NCI-H2107 treated with DMSO at 0.1 percent for 48 hours (cell line): ENCODE data around the gene DARS2.
"Not testable (repeated sequence)": the region's sequence is repeated elsewhere in the genome, so short reads cannot be mapped to it uniquely, and the experiment has no call there.

Source experiments
- DNase-seq: peaks from one replicate; lab custom pipeline; 2025; ENCODE audit not compliant: unreplicated experiment; lab: John Stamatoyannopoulos, UW

The DARS2 gene

DNA sequence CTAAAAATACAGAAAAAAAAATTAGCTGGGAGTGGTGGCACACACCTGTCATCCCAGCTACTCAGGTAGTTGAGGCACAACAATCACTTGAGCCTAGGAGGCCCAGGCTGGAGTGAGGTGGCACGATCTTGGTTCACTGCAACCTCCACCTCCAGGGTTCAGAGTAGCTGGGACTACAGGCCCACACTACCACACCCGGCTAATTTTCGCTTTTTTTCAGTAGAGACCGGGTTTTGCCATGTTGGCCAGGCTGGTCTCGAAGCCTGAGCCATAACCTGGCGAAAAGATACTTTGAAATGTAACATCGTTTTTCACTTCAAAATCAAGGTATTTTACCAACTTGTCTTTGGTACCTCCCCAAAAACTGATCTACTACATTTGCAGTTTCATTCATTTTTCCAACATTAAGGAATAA is 37.3 kb downstream of the DARS2 start:
- no peak for DNase-seq

DNA sequence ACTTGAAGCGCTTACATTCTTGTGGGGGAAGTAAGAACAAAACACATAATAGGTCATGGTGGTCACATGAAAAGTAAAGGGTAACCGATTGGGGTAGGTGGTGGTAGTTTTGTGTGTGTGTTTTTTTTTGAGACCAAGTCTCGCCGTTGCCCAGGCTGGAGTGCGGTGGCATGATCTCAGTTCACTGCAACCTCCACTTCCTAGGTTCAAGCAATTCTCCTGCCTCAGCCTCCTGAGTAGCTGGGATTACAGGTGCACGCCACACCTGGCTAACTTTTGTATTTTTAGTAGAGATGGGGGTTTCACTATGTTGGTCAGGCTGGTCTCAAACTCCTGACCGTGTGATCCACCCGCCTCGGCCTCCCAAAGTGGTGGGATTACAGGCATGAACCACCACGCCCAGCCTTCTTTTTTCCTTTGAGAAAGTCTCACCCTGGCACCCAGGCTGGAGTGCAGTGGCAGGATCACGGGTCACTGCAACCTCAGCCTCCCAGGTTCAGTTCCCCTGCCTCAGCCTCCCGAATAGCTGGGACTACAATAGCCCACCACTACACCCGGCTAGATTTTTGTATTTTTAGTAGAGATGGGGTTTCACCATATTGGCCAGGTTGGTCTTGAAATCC is 37.8 kb downstream of the DARS2 start:
- not testable (repeated sequence) for DNase-seq

DNA sequence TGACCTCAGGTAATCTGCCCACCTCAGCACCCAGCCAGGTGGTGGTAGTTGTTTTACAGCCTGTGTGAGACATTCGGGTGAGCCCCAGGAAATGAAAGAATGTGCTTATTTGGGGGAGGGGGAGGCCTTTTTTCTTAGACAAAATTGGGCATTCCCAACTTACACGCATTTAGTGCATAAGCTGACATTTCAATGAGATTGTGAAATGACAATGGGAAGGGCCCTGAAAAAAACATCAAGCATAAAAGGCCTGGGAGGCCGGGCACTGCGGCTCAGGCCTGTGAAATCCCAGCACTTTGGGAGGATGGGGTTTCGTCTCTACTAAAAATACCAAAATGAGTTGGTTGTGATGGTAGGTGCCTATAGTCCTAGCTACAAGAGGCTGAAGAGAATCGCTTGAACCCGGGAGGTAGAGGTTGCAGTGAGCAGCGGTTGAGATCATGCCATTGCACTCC is 38.3 kb downstream of the DARS2 start:
- no peak for DNase-seq

DNA sequence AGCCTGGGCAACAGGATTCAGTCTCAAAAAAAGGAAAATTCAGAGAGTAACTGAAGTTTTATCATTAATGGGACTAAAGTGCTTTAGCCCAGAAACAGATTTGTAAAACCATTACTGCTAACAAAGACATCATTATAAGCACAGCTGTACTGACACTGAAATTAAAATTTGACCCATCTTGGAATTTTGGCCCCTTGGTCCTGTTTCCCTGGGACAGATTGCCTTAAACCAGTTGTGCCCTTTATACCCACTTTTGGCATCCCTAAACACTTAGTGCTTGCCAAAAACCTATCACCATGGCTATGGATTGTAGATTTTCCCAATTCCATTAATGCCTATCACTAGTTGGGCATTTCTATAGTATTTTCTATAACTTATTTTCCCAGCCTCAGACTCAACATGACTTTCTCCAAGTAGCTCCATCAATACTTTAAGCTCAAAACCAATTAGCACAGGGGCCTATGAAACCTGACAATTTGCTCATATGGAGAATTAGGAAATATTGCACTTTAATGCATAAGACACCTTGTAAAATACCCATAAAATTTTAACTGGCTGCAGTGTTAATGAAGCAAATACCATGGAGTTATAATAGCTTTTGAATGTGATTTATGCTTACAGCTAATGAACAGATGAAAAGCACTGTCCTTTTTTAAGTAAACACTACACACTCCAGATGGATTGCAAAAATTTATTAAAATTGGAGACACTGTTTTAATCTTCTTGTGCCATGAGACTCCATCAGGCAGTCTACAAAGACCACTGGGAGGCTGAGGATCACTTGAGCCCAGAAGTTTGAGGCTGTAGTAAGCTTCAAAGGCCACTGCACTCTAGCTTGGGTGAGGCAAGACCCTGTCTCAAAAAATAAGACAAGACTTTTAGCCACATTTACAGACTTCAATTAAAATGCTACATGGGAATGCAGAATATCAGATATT is 39.0 kb downstream of the DARS2 start:
- DNase-seq: no peak

DNA sequence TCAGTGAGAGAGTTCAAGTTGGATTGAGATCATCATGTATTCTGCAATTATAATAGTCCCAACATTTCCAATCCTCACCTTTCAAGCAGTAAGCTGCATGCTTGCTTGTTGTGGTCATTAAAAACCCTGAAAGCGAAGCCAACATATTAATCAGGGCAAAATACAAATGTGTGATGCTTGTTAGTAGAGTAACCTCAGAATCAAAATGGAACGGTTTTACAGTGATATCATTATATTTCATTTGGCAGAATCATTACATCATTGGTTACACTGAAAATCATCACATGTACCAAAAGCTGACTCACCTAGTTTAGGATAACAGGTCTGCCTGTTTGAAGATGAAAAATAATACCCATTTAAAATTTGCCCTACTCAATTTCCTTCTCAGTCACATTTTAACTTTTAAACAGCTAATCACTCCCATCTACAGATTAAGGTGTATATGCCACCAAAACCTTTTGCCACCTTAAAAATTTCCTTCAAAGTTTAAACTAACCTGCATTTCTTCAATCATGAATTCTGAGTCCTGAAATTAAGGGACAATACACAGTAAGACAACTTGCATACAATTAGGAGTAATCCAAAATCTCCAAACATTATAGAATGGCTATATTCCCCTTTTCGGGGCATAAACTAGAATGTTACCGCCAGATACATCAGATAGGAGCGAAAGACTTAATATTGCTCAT is 39.9 kb downstream of the DARS2 start:
- no peak for DNase-seq

DNA sequence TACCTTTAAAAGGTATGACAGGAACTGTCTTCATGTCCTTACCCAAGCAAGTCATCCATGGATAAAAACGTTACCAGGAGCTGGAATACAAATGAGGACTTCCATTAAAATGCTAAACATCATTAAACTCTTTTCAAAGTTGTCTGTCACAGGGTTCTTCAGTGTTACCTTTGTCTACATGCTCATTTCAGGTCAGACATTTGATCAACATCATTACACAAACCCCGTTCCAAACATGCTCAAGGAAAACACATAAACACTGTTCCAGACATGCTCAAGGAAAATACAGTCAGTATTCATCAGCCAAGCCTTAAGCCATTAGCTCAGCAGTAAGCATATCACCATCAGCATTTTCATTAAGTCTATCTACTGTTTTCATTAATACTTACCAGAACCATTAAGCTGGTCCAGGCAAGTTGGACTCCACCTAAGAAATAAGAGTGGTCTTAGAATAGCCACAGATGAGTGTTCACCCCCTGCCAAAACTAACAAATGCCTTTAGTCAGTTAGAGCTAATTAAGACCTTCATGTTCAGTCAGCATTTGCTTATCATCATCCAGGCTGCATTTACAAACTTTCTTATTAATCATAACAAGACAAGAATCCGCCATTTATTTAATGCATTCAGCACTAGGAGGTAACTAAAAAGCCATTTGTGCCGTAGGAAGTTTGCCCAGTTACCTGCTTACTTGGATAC is 41.1 kb downstream of the DARS2 start:
- no peak for DNase-seq

DNA sequence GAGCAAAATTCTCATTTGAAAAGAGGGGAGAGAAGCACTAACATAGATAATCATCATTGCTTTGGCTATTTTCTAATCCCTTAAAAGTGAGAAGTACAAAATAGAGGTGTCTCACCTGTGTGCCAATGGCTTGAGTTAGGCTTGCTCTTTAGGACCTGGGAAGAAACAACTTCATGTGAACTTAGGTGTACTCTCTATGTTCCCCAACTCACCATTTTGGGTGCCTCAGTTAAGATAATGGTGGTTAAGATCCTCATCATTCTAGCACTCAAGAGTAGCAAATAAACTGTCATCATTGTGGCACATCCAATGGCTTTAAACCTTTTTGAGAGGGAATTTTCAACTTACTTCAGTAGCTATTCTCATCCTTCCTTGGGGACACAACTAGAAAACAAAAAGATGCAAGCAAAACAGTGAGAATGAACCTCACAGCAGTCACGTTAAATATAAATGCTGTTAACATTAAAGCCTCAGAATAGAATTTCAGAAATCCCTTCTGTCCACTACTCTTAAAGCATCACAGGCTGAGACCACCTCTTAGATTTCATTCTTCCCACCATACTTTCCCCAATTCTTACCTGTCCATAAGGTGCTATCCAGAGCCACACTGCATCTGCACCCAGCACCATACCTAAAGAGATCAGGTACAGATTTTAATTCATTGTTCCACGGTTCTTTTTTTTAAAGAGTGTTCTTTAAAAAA is 42.1 kb downstream of the DARS2 start:
- no peak for DNase-seq

DNA sequence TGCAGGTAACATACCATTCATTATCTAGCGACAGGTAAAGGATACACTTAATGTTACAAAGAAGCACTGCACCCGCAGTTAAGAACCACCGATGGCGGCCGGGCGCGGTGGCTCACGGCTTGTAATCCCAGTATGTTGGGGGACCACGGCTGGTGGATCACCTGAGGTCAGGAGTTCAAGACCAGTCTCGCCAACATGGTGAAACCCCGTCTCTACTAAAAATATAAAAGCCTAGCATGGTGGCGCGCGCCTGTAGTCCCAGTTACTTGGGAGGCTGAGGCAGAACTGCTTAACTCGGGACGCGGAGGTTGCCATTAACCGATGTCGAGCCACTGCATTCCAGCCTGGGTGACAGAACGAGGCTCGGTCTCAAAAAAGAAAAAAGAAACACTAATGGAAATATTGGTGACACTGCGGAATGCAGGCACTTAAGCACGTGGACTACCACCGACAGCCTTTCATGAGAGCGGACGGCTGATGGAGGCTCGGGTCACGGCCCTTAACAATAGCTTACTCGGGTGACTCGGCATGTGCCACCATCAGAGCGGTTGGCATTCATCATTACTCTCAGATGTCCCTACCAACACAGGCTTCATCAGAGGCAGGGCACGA is 42.8 kb downstream of the DARS2 start:
- DNase-seq: no peak

DNA sequence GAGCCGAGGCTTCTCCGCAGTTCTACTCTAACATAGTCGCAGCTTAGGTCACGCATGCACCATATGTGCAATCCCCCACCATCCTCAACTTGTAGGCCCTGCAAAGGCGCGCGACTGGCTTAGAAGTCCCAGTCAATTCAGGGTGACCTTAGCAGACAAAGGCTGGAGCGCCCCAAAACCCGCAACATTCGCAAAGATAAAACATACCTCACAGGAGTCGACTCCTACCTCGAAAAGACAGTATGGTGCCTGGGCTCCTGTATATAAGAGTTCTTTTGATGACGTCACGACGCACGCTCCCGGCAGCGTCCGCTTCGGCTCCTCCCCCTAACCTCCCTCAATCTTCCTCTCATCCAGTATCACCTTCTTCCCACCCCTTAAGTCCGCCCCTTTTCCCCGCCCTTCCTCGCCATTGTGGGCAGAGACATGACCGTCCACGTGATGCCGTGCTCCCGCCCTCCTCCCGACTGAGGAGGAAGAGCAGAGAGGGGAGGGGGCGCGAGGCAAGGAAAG is 43.3 kb downstream of the DARS2 start, which contains the start of gene GAS5:
GAS5 (minus strand) TSS at position 237 of the 513 bp plus-strand sequence.
- DNase-seq: peak; percentile 98

DNA sequence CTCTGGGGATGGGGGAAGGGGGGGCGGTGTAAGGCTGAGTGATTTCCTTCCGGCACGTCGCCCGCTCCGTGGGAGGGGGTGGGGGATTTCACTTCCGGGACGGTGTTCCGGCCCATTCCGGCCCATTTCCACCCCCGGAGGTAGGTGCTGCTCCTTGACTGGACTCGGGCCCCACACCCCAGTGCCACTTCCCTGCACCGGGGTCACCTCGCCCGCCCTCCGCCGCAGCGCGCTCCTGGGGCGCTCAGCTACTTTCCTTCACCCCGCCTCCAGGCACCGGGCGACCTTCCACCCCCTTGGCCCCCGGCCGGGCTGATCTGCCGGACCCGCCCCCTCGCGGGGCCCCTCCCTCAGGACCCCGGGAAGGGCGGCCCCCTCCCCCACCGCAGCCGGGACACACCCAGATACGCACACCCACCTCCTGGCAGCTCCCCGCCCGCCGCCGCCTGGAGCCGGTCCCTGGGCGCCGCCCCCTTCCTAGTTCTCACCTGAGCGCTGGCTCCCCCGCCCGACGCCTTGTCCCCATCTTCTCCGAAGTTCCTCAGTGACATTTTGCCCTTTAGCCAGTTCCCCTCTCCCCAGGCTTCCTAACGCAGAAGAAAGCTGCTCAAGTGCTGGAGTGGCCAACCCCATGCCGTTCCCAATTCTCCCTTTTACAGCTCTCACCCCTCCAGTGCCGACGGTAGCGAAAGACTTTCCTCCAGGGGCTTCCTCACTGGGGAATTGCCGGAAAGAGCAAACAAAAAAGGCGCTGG is 44.0 kb downstream of the DARS2 start, which contains the start of gene ZBTB37:
ZBTB37 (plus strand) TSS at position 115 of the 755 bp plus-strand sequence. CDS start 1,846 bp downstream, outside the sequence.
- peak; percentile 83 for DNase-seq

DNA sequence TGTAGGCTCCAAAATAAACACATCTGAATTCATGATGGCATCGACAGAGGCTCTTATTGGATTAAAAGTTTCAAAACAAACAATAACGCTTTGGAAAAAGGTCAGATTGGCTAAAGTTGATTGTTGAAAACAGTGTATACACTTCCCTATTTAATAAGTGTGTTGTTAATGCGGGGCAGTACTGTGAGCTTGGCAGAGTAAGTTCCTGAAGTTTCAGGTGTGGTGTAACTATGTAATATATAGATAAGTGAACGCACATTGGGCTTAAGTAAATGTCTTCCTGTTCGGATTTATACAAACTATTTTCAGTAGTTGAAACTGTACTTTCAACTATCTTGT is 44.5 kb downstream of the DARS2 start:
- DNase-seq: peak; percentile 72

DNA sequence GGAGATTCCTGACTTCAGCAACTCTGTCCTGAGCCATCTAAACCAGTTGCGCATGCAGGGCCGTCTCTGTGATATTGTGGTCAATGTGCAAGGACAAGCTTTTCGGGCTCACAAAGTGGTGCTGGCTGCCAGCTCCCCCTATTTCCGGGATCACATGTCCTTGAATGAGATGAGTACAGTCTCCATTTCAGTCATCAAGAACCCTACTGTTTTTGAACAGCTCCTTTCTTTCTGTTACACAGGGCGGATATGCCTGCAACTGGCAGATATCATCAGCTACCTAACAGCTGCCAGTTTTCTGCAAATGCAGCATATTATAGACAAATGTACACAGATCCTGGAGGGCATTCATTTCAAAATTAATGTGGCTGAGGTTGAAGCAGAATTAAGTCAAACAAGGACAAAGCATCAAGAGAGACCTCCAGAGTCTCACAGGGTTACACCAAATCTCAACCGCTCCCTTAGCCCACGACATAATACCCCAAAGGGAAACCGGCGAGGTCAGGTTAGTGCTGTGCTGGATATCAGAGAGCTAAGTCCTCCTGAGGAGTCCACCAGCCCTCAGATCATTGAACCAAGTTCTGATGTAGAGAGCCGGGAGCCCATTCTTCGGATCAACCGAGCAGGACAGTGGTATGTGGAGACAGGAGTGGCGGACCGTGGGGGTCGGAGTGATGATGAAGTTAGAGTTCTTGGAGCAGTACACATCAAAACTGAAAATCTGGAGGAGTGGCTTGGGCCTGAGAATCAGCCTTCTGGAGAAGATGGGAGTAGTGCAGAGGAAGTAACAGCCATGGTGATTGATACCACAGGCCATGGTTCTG is 46.0 kb downstream of the DARS2 start:
- peak; percentile 30 for DNase-seq

DNA sequence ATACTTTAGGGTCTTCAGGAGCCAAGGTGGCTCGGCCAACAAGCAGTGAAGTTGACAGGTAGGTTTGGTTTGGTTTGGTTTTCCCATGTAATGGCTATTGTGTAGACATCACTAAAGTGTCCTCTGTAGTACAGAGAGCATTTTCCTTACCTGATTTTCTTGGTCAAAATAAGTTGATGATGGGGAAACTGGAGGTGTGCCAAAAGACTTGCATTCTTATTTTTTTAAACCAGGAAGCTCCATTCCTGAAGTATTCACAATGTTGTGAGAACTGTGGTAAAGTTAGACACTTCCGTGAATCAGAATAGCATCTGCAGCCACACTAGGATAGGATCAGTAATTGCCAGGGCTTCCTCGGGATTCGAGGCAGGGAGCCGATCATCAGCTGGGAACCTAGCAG is 46.6 kb downstream of the DARS2 start:
- DNase-seq: no peak

DNA sequence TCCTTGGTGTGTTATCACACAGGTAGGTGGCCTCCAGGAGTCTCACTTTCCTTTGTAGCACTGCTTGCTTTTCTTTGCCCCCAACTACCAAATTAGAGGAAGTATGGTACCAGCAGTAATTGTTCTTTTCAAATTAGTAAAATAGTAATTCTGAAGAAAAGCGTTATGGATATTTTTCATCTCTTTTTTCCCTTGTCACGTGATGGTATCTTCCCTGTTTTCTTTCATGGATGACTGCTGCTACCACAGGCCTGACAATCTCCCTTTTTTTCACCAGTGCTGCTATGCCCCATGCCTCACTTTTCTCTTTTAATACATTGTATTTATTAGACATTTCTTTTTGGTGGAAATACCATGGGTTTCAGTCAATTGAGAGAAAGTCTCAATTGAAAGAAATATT is 47.0 kb downstream of the DARS2 start:
- no peak for DNase-seq

DNA sequence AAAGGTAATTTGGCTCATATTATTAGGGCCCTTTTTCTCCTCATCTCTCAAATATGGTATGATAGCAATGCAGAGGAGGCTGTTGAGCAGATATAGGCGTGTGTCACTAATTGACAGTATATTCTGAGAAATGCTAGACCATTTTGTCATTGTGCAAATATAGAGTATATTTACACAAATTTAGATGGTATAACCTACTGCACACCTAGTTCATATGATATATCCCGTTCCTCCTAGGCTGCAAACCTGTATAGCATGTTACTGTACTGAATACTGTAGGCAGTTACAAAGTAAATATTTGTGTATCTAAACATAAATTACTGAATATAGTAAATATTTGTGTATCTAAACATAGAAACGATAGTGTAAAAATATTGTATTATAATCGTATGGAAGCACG is 52.3 kb downstream of the DARS2 start:
- no peak for DNase-seq

DNA sequence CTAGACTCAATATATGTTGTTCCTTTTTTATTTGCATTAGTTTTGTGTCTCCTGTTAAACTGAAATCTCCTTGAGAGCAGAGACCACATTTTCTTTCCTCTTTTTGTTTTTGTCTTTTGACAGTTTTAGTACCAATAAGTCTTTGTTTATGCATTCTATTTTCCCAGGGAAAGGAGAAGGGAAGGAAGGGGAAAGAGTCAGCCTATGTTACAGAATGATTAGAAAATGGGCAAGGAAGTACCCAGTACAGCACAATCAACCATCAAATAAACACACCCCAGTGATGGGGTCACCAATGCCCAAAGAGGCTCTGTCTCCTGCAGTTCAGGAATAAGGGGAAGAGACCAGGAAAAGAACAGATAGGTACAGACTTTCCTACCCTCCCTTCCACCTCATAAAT is 53.8 kb downstream of the DARS2 start:
- no peak for DNase-seq

DNA sequence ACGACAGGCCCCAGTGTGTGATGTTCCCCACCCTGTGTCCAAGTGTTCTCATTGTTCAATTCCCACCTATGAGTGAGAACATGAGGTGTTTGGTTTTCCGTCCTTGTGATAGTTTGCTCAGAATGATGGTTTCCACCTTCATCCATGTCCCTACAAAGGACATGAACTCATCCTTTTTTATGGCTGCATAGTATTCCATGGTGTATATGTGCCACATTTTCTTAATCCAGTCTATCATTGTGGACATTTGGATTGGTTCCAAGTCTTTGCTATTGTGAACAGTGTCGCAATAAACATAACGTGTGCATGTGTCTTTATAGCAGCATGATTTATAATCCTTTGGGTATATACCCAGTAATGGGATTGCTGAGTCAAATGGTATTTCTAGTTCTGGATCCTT is 56.6 kb downstream of the DARS2 start:
- DNase-seq: not testable (repeated sequence)

DNA sequence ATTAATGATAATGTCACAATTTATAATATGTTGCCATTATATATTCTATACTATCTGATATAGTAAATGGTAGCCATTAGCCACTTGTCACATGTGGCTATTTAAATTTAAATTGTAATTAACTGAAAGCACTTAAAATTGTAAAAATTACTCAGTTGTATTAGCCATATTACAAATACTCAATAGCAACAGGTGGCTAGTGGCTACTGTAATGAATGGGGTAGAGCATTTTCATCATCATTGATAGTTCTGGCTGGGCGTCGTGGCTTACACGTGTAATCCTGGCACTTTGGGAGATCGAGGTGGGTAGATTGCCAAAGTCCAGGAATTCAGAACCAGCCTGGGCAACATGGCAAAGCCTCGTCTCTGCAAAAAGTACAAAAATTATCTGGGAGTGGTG is 60.2 kb downstream of the DARS2 start:
- DNase-seq: no peak
